A549 (cell line): ENCODE measurements around the gene PLCB4. TPM values are rescaled to one million over a fixed set of nuclear protein-coding genes. Genes with fewer than 3 reads are reported as not detected.
A peak's percentile ranks its signal among the peaks of the same experiment; 100 is the strongest.

Experiments
- ATAC-seq, 2 experiments: fragments of 200-7000 bp in 1 of 2; fragments of >200 bp in 1 of 2; cut with Nextera tagmentation in 1 of 2; cut with Tn5 transposase in 1 of 2; 3 replicates each; pipeline versions ENCODE4 v1.8.0 to v1.9.1; 2018 to 2020; ENCODE audit warnings: mild to moderate bottlenecking in 1 of 2, moderate library complexity in 1 of 2
- CTCF ChIA-PET: fragments of 300-600 bp; sonication (Branson Sonifier 250); formaldehyde crosslinking; extraction: SDS; loops from one replicate; lab custom pipeline; 2021; ENCODE audit warnings: antibody characterized with exemption, inconsistent platforms; lab: Yijun Ruan, JAX
- POLR2A ChIA-PET: fragments of 350-600 bp; formaldehyde crosslinking; extraction: SDS; loops from one replicate; lab custom pipeline; 2021; ENCODE audit warnings: antibody characterized with exemption, inconsistent platforms; lab: Yijun Ruan, JAX
- DNase-seq, 2 experiments: peaks; one replicate each; pipeline versions ENCODE4 v3.0.0 to v3.0.0-alpha.2; 2011 to 2016; ENCODE audit warnings: low read depth in 1 of 2, low spot score in 1 of 2
- FAIRE-seq: peaks from 2 replicates; lab custom pipeline; 2011; peaks lifted over from hg19 to GRCh38; lab: Jason Lieb, UNC
- H3K27ac ChIP-seq, 2 experiments: fragments of >200 bp; sonication (Bioruptor Twin); formaldehyde crosslinking; 3 replicates each; pipeline ENCODE4 v1.5.1; 2016 to 2017
- H3K4me1 ChIP-seq: fragments of >200 bp; sonication (Bioruptor Twin); formaldehyde crosslinking; 3 replicates; pipeline ENCODE4 v1.6.1; 2016
- H3K4me2 ChIP-seq: fragments of >200 bp; sonication (Bioruptor Twin); formaldehyde crosslinking; 3 replicates; pipeline ENCODE4 v1.6.1; 2016
- H3K4me3 ChIP-seq: fragments of >200 bp; sonication (Bioruptor Twin); formaldehyde crosslinking; 3 replicates; pipeline ENCODE4 v1.5.1; 2016
- H3K9me3 ChIP-seq: fragments of >200 bp; sonication (Bioruptor Twin); formaldehyde crosslinking; 3 replicates; pipeline ENCODE4 v1.6.1; 2016
- BHLHE40 ChIP-seq: IDR thresholded peaks from 2 replicates; pipeline ENCODE4 v1.6.1; 2012; ENCODE audit warnings: low read depth, low read length, inconsistent platforms
- CBX2 ChIP-seq: fragments of 200-600 bp; sonication (generic); IDR thresholded peaks from 2 replicates; pipeline ENCODE4 v1.6.1; 2016; ENCODE audit warnings: low read depth, mild to moderate bottlenecking, borderline replicate concordance
- CEBPB ChIP-seq, 2 experiments: fragments of >200 bp in 1 of 2; sonication (Bioruptor Twin) in 1 of 2; formaldehyde crosslinking in 1 of 2; IDR thresholded peaks; 2 replicates each; pipeline ENCODE4 v1.6.1; 2012 to 2016
- CHD2 ChIP-seq: fragments of 150-350 bp; IDR thresholded peaks from 2 replicates; pipeline ENCODE4 v1.6.1; 2014; ENCODE audit warnings: low read length; ENCODE audit not compliant: partially characterized antibody
- FOSL2 ChIP-seq, 2 experiments: fragments of 450-650 bp in 1 of 2; fragments of >200 bp in 1 of 2; sonication (Bioruptor Twin) in 1 of 2; formaldehyde crosslinking; IDR thresholded peaks; 2 replicates each; pipeline versions ENCODE4 v1.5.0 to v1.6.1; 2016 to 2020; ENCODE audit warnings: mild to moderate bottlenecking in 1 of 2, moderate library complexity in 1 of 2
- HEYL ChIP-seq: fragments of 250-450 bp; sonication (Bioruptor Pico); IDR thresholded peaks from 2 replicates; pipeline ENCODE4 v1.8.0; 2021; ENCODE audit warnings: mild to moderate bottlenecking, moderate library complexity
- HOXB13 ChIP-seq: fragments of 250-450 bp; sonication (Bioruptor Pico); IDR thresholded peaks from 2 replicates; pipeline ENCODE4 v1.5.0; 2020; ENCODE audit warnings: low read depth, mild to moderate bottlenecking, moderate library complexity
- JUN ChIP-seq, 2 experiments: fragments of >200 bp; sonication (Bioruptor Twin); formaldehyde crosslinking; IDR thresholded peaks; 2 replicates in 1 of 2; 3 replicates in 1 of 2; pipeline ENCODE4 v1.6.1; 2016 to 2017
- JUNB ChIP-seq: fragments of >200 bp; sonication (Bioruptor Twin); formaldehyde crosslinking; IDR thresholded peaks from 2 replicates; pipeline ENCODE4 v1.6.1; 2016
- KDM1A ChIP-seq: fragments of 200-600 bp; sonication (generic); IDR thresholded peaks from 2 replicates; pipeline ENCODE4 v1.6.1; 2016; ENCODE audit warnings: low read depth, mild to moderate bottlenecking
- KDM5A ChIP-seq: fragments of 200-600 bp; sonication (generic); IDR thresholded peaks from 2 replicates; pipeline ENCODE4 v1.6.1; 2016; ENCODE audit warnings: antibody characterized with exemption, mild to moderate bottlenecking
- MAFK ChIP-seq: fragments of 450-650 bp; IDR thresholded peaks from 2 replicates; pipeline ENCODE4 v1.6.1; 2014; ENCODE audit not compliant: partially characterized antibody
- NPAS2 ChIP-seq: fragments of 250-450 bp; sonication (Bioruptor Pico); IDR thresholded peaks from 2 replicates; pipeline ENCODE4 v1.8.0; 2022; ENCODE audit warnings: mild to moderate bottlenecking, moderate library complexity, borderline replicate concordance
- NR3C1 ChIP-seq: fragments of >200 bp; sonication (Bioruptor Twin); formaldehyde crosslinking; IDR thresholded peaks from 3 replicates; pipeline ENCODE4 v1.6.1; 2017
- PHF8 ChIP-seq: fragments of 200-600 bp; sonication (generic); IDR thresholded peaks from 2 replicates; pipeline ENCODE4 v1.6.1; 2016; ENCODE audit warnings: low read depth, mild to moderate bottlenecking, antibody characterized with exemption, moderate library complexity, borderline replicate concordance
- RCOR1 ChIP-seq: fragments of 150-350 bp; IDR thresholded peaks from 2 replicates; pipeline ENCODE4 v1.6.1; 2014; ENCODE audit warnings: antibody characterized with exemption, low read length, low read depth
- RFX5 ChIP-seq: fragments of 450-650 bp; IDR thresholded peaks from 2 replicates; pipeline ENCODE4 v1.7.1; 2014; ENCODE audit warnings: antibody characterized with exemption, mild to moderate bottlenecking, moderate library complexity
- RNF2 ChIP-seq: fragments of 200-600 bp; sonication (generic); IDR thresholded peaks from 2 replicates; pipeline ENCODE4 v1.6.1; 2016; ENCODE audit warnings: low read depth, mild to moderate bottlenecking, antibody characterized with exemption, moderate library complexity, borderline replicate concordance
- SMC3 ChIP-seq: fragments of >200 bp; sonication (Bioruptor Twin); formaldehyde crosslinking; IDR thresholded peaks from 3 replicates; pipeline ENCODE4 v1.6.1; 2018; ENCODE audit warnings: inconsistent platforms
- SREBF2 ChIP-seq: fragments of 450-650 bp; IDR thresholded peaks from 2 replicates; pipeline ENCODE4 v1.6.1; 2014; ENCODE audit warnings: mild to moderate bottlenecking, moderate library complexity
- TP53 ChIP-seq: fragments of 250-450 bp; sonication (Bioruptor Pico); IDR thresholded peaks from 2 replicates; pipeline ENCODE4 v1.5.0; 2021; ENCODE audit warnings: mild to moderate bottlenecking, moderate library complexity
- ZC3H11A ChIP-seq: fragments of 450-650 bp; IDR thresholded peaks from 2 replicates; pipeline ENCODE4 v1.6.1; 2014; ENCODE audit warnings: antibody characterized with exemption, mild to moderate bottlenecking
- ZFP36 ChIP-seq: fragments of 450-650 bp; IDR thresholded peaks from 2 replicates; pipeline ENCODE4 v1.6.1; 2014; ENCODE audit warnings: borderline replicate concordance; ENCODE audit not compliant: partially characterized antibody
- WGBS: methylation state at CpG from one replicate; pipeline ENCODE4 v1.1.6; 2017; ENCODE audit errors: missing lambda C conversion rate; 5-methylcytosine and 5-hydroxymethylcytosine counted together
- polyA plus RNA-seq, 4 experiments: library from polyadenylated mRNA; depleted of rRNA in 3 of 4; stranded (reverse); fragments of >200 nt; fragmentation: RNase III in 1 of 4; extraction: RNeasy Plus Mini Kit Qiagen cat#74134 plus additional on column Dnase treatment in 1 of 4; gene quantifications; 2 replicates in 3 of 4; 3 replicates in 1 of 4; pipeline ENCODE4 v1.2.3, GENCODE V29; 2011 to 2017
- TF ChIP-seq, protein P1 (sequence below): IDR thresholded peaks from 2 replicates; pipeline ENCODE4 v1.6.1; 2012
- TF ChIP-seq, protein P2 (sequence below): fragments of 250-450 bp; sonication (Bioruptor Pico); IDR thresholded peaks from 2 replicates; pipeline ENCODE4 v1.5.0; 2020; ENCODE audit warnings: low read depth, mild to moderate bottlenecking, moderate library complexity
- TF ChIP-seq, protein P3 (sequence below): fragments of >200 bp; sonication (Bioruptor Twin); formaldehyde crosslinking; IDR thresholded peaks from 3 replicates; pipeline ENCODE4 v1.5.1; 2016
- TF ChIP-seq, protein P4 (sequence below): fragments of 250-450 bp; sonication (Bioruptor Pico); IDR thresholded peaks from 2 replicates; pipeline ENCODE4 v1.5.0; 2021; ENCODE audit warnings: mild to moderate bottlenecking, moderate library complexity, borderline replicate concordance

Gene PLCB4
- polyA plus RNA-seq, 2 of the 4 experiments (the other 2 are of a cell fraction), result 17.1 to 32.1 TPM

DNA sequence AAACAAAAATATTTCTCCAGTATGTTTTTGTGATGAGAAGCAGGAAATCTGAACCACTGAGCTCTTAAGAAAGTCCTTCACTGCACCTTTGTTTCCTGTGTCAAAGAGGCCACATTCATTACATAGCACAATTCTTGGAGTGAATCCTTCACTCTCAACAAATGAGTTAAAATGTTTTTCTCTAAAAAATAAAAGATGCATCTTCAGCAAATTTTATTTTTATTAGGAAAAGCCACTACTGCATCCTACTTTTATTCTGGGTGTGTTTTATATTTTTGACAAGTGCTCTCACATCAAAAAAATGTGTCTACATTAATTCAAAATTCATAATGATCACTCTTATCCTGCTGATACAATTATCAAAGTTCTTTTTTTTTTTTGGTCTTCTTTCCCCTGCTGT, 76.3 kb downstream of the PLCB4 start:
- no peaks in the 10 kb centered on the region for H3K9me3 ChIP-seq
- no peak overlapping the region for H3K27ac ChIP-seq
- peaks cover 24% of the 10 kb centered on the region for H3K4me1 ChIP-seq
- no peak overlapping the region for H3K4me3 ChIP-seq
- ATAC-seq (no peak), DNase-seq (no peak), FAIRE-seq (no peak)
- no peak for TF ChIP-seq KDM1A
- no peak for TF ChIP-seq CBX2
- peak; percentile 66 for TF ChIP-seq MAFK
- no peak for TF ChIP-seq BHLHE40
- TF ChIP-seq KDM5A, result no peak
- TF ChIP-seq TP53 (CRISPR knock-in tag), result no peak
- CTCF ChIA-PET, result interaction anchor here (1.0 kb wide), 1 partner anchor 44 kb away, joined by 5 read pairs; no protein-coding TSS in a partner anchor
- POLR2A ChIA-PET, result no interaction called here
- no peak overlapping the region for H3K4me2 ChIP-seq

DNA sequence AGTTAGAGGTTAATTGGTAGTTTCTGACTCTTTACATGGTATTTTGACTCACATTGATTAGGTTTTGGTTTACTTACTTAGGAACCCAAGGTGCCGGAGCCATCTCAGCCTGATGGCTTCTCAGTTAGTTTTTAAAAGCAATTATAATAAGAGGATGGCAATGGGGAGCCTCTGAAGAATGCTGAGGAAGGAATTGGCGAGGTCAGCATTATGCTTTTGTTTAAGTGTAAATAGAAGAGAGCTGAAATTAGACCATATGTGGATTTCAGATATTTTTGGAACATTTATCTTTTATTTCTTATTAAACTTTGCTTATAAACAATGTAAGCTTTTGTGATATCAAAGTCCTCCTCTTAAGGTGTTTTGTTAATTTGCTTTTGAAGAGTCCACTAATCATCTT, 77.8 kb downstream of the PLCB4 start:
- ChIA-PET POLR2A (no interaction called here), CTCF (interaction anchor here (0.8 to 1.1 kb wide), 3 partner anchors 10 to 357 kb away, joined by 3 to 4 read pairs (median 3); no protein-coding TSS in a partner anchor)
- WGBS, result 82% methylated on average over 2 of the region's 2 CpGs
- Histone ChIP-seq H3K9me3 (no peaks in the 10 kb centered on the region), H3K4me3 (no peak overlapping the region), H3K4me1 (peaks cover 24% of the 10 kb centered on the region), H3K4me2 (peak overlapping the region; percentile 44; the same call in 2 of the 3 replicates), H3K27ac (no peak overlapping the region)
- TF ChIP-seq, protein P1, sequence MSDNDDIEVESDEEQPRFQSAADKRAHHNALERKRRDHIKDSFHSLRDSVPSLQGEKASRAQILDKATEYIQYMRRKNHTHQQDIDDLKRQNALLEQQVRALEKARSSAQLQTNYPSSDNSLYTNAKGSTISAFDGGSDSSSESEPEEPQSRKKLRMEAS, result no peak
- TF ChIP-seq MAFK (peak; percentile 84), PHF8 (no peak), ZFP36 (no peak), SREBF2 (no peak), KDM1A (no peak), RFX5 (no peak), CBX2 (no peak)
- no peak for ATAC-seq
- DNase-seq, result no peak
- peak; percentile 18 for FAIRE-seq

DNA sequence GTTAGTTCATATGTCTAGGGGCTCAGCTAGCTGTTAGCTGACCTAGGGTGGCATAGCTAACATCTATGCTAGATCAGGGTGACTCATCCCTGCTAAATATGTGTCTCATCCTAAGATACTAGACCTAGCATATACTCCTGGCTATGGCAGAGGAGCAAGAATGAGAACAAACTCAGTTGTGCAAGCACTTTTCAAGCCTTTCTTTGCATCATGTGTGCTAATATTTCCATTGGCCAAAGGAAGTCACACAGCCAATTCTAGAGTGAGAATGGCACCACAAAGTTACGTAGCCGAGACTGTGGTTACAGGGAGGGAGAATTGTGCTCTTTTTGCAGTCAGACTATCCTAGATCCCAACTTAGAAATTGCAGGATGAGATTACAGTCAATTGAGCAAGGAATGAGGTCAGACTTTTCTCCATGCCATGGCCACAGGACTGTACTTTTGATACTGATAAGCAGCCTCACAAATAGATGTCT, 78.7 kb downstream of the PLCB4 start:
- POLR2A ChIA-PET, result no interaction called here
- Histone ChIP-seq H3K27ac (peak overlapping the region; percentile 26 to 40; a peak in 5 of 6 replicates), H3K9me3 (0 out of 3 replicates have a peak, but pooled peaks cover 4% of the 10 kb centered on the region), H3K4me2 (peak overlapping the region; percentile 44), H3K4me3 (no peak overlapping the region), H3K4me1 (peaks cover 24% of the 10 kb centered on the region)
- ATAC-seq (peak; percentile 95 to 97), FAIRE-seq (peak; percentile 89), DNase-seq (peak; percentile 17 to 47)
- CTCF ChIA-PET, result interaction anchor here (0.6 to 0.9 kb wide), 2 partner anchors 9 to 24 kb away, joined by 3 read pairs; no protein-coding TSS in a partner anchor
- 79% methylated on average over 2 of the region's 2 CpGs for WGBS
- TF ChIP-seq CEBPB (IDR thresholded peaks at IDR 0.05) (peak; percentile 40 to 49; a peak in 3 of 4 replicates), RCOR1 (no peak), JUNB (peak; percentile 28; the same call in 1 of the 2 replicates), FOSL2 (IDR thresholded peaks at IDR 0.05) (no peak), FOSL2 (CRISPR knock-in tag; IDR thresholded peaks at IDR 0.05) (peak; percentile 88)

DNA sequence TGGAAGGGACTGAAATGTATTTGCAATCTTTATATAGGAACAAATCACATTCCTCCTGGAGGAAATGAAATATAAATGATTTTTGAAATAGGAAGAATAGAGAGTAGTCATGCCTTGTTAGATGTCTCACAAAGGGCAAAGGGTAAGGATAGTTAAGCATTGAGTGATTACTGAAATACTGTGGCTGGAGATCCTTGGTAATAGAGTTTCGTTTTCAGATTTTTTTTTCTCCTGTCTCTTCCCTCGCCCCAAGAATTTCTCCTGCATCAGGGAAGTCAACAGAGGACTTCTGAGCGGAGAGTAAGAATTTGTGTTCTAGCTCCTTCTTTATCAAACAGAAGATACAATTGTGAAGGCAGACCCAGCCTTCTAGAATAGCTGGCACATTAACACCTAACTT, 79.4 kb downstream of the PLCB4 start:
- Histone ChIP-seq H3K4me1 (peaks cover 24% of the 10 kb centered on the region), H3K4me3 (no peak overlapping the region), H3K9me3 (0 out of 3 replicates have a peak, but pooled peaks cover 4% of the 10 kb centered on the region), H3K4me2 (peak overlapping the region; percentile 44; the same call in 1 of the 3 replicates), H3K27ac (peak overlapping the region; percentile 26 to 40; a peak in 4 of 6 replicates)
- CTCF ChIA-PET, result no interaction called here
- WGBS, result 84% methylated on average over 3 of the region's 3 CpGs
- ATAC-seq (no peak), FAIRE-seq (peak; percentile 78), DNase-seq (no peak)
- TF ChIP-seq, protein P2, sequence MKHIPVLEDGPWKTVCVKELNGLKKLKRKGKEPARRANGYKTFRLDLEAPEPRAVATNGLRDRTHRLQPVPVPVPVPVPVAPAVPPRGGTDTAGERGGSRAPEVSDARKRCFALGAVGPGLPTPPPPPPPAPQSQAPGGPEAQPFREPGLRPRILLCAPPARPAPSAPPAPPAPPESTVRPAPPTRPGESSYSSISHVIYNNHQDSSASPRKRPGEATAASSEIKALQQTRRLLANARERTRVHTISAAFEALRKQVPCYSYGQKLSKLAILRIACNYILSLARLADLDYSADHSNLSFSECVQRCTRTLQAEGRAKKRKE (CRISPR knock-in tag), result no peak
- no peak for TF ChIP-seq HEYL
- no peak for TF ChIP-seq RNF2
- no peak for TF ChIP-seq HOXB13 (CRISPR knock-in tag)
- TF ChIP-seq CHD2, result no peak
- TF ChIP-seq NR3C1, result no peak
- no peak for TF ChIP-seq JUN (IDR thresholded peaks at IDR 0.05)
- TF ChIP-seq ZC3H11A, result no peak
- no peak for TF ChIP-seq NPAS2 (CRISPR knock-in tag)
- TF ChIP-seq, protein P3, sequence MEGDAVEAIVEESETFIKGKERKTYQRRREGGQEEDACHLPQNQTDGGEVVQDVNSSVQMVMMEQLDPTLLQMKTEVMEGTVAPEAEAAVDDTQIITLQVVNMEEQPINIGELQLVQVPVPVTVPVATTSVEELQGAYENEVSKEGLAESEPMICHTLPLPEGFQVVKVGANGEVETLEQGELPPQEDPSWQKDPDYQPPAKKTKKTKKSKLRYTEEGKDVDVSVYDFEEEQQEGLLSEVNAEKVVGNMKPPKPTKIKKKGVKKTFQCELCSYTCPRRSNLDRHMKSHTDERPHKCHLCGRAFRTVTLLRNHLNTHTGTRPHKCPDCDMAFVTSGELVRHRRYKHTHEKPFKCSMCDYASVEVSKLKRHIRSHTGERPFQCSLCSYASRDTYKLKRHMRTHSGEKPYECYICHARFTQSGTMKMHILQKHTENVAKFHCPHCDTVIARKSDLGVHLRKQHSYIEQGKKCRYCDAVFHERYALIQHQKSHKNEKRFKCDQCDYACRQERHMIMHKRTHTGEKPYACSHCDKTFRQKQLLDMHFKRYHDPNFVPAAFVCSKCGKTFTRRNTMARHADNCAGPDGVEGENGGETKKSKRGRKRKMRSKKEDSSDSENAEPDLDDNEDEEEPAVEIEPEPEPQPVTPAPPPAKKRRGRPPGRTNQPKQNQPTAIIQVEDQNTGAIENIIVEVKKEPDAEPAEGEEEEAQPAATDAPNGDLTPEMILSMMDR, result no peak
- TF ChIP-seq, protein P4, sequence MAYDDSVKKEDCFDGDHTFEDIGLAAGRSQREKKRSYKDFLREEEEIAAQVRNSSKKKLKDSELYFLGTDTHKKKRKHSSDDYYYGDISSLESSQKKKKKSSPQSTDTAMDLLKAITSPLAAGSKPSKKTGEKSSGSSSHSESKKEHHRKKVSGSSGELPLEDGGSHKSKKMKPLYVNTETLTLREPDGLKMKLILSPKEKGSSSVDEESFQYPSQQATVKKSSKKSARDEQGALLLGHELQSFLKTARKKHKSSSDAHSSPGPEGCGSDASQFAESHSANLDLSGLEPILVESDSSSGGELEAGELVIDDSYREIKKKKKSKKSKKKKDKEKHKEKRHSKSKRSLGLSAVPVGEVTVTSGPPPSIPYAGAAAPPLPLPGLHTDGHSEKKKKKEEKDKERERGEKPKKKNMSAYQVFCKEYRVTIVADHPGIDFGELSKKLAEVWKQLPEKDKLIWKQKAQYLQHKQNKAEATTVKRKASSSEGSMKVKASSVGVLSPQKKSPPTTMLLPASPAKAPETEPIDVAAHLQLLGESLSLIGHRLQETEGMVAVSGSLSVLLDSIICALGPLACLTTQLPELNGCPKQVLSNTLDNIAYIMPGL (CRISPR knock-in tag), result no peak
- no peak for TF ChIP-seq ZFP36
- no peak for TF ChIP-seq RFX5
- no peak for TF ChIP-seq SMC3
- POLR2A ChIA-PET, result no interaction called here
